ENCODE results near the gene ATP13A5. TPM values are rescaled to one million over a fixed set of nuclear protein-coding genes. Genes with fewer than 3 reads are reported as not detected.

Gene ATP13A5
- total RNA-seq, 4 donors from 2014 or later: 1.4 TPM; not detected in 3

- no peak for ATAC-seq
These were observed 30.7 kb downstream of the ATP13A5 start for GRCh38 chr3:193347521-193348501.

DNA sequence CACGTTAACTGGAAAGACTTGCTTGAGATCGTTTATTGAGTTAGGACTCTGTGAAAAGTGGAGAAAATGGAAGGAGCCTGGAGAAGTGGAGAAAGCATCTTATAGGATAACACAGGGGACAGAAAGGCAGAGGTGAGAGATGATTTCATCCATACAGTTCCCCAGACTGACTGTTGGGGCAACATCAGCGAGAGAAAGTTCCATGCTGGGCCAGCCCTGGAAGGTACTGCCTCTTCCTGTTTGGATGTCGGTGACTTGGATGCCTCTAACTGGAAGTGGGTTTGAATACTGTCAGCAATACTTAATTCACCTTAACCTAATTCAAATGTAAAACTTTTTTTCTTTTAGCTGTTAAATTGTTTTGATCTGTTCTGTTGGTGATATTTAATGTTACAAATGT, 32.3 kb downstream of the ATP13A5 start:
- H3K27ac ChIP-seq: no peak overlapping the region
- TF ChIP-seq EP300 (IDR thresholded peaks at IDR 0.05) (no peak), POLR2AphosphoS5 (IDR thresholded peaks at IDR 0.05) (no peak), POLR2A (IDR thresholded peaks at IDR 0.05) (no peak)
- TF ChIP-seq, protein P1, sequence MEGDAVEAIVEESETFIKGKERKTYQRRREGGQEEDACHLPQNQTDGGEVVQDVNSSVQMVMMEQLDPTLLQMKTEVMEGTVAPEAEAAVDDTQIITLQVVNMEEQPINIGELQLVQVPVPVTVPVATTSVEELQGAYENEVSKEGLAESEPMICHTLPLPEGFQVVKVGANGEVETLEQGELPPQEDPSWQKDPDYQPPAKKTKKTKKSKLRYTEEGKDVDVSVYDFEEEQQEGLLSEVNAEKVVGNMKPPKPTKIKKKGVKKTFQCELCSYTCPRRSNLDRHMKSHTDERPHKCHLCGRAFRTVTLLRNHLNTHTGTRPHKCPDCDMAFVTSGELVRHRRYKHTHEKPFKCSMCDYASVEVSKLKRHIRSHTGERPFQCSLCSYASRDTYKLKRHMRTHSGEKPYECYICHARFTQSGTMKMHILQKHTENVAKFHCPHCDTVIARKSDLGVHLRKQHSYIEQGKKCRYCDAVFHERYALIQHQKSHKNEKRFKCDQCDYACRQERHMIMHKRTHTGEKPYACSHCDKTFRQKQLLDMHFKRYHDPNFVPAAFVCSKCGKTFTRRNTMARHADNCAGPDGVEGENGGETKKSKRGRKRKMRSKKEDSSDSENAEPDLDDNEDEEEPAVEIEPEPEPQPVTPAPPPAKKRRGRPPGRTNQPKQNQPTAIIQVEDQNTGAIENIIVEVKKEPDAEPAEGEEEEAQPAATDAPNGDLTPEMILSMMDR (IDR thresholded peaks at IDR 0.05): no peak
- no peaks in the 10 kb centered on the region for H3K9me3 ChIP-seq
- H3K36me3 ChIP-seq: no peaks in the 10 kb centered on the region
- no peaks in the 10 kb centered on the region for H3K27me3 ChIP-seq
- peaks cover 0 to 8% (median 0%) of the 10 kb centered on the region in 3 donors for H3K4me1 ChIP-seq
- no peak overlapping the region for H3K4me3 ChIP-seq
- ATAC-seq: no peak
- 69 to 78% methylated on average over 4 of the region's 4 CpGs for WGBS, 2 donors (ENCODE audit: low coverage in 1 of 2)

More at GRCh38 chr3:193347521-193348501, 30.7 kb downstream of the ATP13A5 start:
- Histone ChIP-seq H3K27ac (no peak overlapping the region), H3K4me1 (no peaks in the 10 kb centered on the region), H3K27me3 (no peaks in the 10 kb centered on the region), H3K4me3 (no peak overlapping the region), H3K36me3 (no peaks in the 10 kb centered on the region), H3K9me3 (no peaks in the 10 kb centered on the region)
- 27 to 63% methylated on average over 9 to 11 of the region's 11 CpGs for WGBS, 2 donors (ENCODE audit: low coverage in 1 of 2)
- no peak for TF ChIP-seq EP300 (IDR thresholded peaks at IDR 0.05)
- no peak for TF ChIP-seq POLR2A (IDR thresholded peaks at IDR 0.05)
- no peak for TF ChIP-seq POLR2AphosphoS5 (IDR thresholded peaks at IDR 0.05)
- TF ChIP-seq, protein P1 (IDR thresholded peaks at IDR 0.05): no peak

DNA sequence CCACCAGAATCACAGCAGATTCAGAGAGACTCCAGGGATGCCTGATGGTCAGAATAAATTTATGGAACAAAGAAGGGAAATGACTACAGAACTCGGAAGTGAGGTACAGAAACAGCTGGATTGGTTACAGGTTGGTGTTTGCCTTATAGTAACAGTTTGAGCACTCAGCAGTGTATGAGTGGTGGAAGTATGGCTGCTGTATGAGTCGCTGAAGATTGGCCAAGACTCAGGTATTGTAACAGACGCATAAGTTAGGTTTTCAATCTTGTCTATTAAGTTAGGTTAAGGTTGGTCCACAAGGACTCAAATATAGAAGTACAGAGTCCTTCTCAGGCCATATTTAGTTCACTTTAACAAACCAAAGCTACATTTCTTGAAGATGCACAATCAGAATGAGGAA, 33.1 kb downstream of the ATP13A5 start:
- Histone ChIP-seq H3K4me3 (no peak overlapping the region), H3K27ac (no peak overlapping the region), H3K27me3 (no peaks in the 10 kb centered on the region), H3K9me3 (no peaks in the 10 kb centered on the region), H3K4me1 (peaks cover 0 to 8% (median 0%) of the 10 kb centered on the region in 3 donors), H3K36me3 (no peaks in the 10 kb centered on the region)
- ATAC-seq: no peak
- WGBS, 2 donors (ENCODE audit: low coverage in 1 of 2): 74 to 77% methylated on average over 3 of the region's 3 CpGs
- TF ChIP-seq POLR2AphosphoS5 (IDR thresholded peaks at IDR 0.05): no peak
- TF ChIP-seq, protein P1 (IDR thresholded peaks at IDR 0.05): no peak
- no peak for TF ChIP-seq EP300 (IDR thresholded peaks at IDR 0.05)
- no peak for TF ChIP-seq POLR2A (IDR thresholded peaks at IDR 0.05)

- Histone ChIP-seq H3K4me3 (no peak overlapping the region), H3K4me1 (peaks cover 0 to 8% (median 0%) of the 10 kb centered on the region in 3 donors), H3K27ac (no peak overlapping the region), H3K27me3 (no peaks in the 10 kb centered on the region), H3K36me3 (no peaks in the 10 kb centered on the region), H3K9me3 (no peaks in the 10 kb centered on the region)
- WGBS, 2 donors (ENCODE audit: low coverage in 1 of 2): 29 to 63% methylated on average over 3 of the region's 3 CpGs
- TF ChIP-seq POLR2AphosphoS5 (IDR thresholded peaks at IDR 0.05) (no peak), EP300 (IDR thresholded peaks at IDR 0.05) (no peak)
- no peak for ATAC-seq
These were observed 34.1 kb downstream of the ATP13A5 start for GRCh38 chr3:193344486-193344885.

- Histone ChIP-seq H3K4me3 (no peak overlapping the region), H3K27me3 (no peaks in the 10 kb centered on the region), H3K4me1 (peaks cover 0 to 8% (median 0%) of the 10 kb centered on the region in 3 donors), H3K27ac (no peak overlapping the region), H3K9me3 (no peaks in the 10 kb centered on the region), H3K36me3 (no peaks in the 10 kb centered on the region)
- 93 to 100% methylated on average over 3 to 4 of the region's 4 CpGs for WGBS, 2 donors (ENCODE audit: low coverage in 1 of 2)
- ATAC-seq: no peak
- no peak for TF ChIP-seq POLR2AphosphoS5 (IDR thresholded peaks at IDR 0.05)
- no peak for TF ChIP-seq EP300 (IDR thresholded peaks at IDR 0.05)
- TF ChIP-seq, protein P1 (IDR thresholded peaks at IDR 0.05): no peak
- no peak for TF ChIP-seq POLR2A (IDR thresholded peaks at IDR 0.05)
These were observed 34.8 kb downstream of the ATP13A5 start for GRCh38 chr3:193343726-193344222.
